SH-SY5Y (cell line): ENCODE results near the gene PCNT.

ENCODE experiments used
- GATA2 ChIP-seq: IDR thresholded peaks from 2 replicates; pipeline ENCODE4 v1.6.1; 2011; ENCODE audit warnings: mild to moderate bottlenecking, low read depth, low read length
- GATA3 ChIP-seq: IDR thresholded peaks from 2 replicates; pipeline ENCODE4 v1.6.1; 2011; ENCODE audit warnings: low read depth, mild to moderate bottlenecking, low read length, moderate library complexity

PCNT gene

DNA sequence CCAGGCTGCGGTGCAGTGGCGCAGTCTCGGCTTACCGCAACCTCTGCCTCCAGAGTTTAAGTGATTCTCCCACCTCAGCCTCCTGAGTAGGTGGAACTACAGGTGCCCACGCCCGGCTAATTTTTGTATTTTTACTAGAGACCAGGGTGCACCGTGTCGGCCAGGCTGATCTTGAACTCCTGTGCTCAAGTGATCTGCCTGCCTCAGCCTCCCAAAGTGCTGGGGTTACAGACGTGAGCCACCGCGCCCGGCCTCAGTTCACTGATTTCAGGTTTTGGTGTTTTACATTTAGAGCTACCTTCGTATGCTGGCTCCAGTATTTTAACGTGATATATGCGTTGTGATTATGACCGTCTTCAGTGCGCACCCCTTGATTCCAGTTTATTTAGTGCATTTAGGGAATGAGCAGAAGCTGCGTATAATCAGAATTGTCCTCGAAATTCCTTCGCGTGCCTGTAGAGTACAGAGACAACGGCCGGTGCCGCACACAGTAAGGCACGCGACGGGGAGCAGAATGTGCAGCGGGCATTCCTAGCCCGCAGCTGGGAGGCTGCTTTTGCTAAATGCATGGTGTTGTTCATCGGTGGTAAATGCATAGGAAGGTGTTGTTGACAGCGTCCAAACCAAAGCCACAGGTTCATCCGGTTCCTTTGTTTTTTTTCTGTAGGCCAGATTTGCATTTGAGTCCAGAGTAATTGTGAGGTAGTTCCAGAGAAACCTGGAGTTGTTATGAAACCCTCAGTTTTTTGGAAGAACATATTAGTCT, 85.9 kb downstream of the PCNT start:
- TF ChIP-seq GATA2 (no peak), GATA3 (no peak)

GRCh38 chr21:46410516-46410915, 86.6 kb downstream of the PCNT start:
- TF ChIP-seq GATA3, result no peak
- TF ChIP-seq GATA2, result no peak

- TF ChIP-seq GATA2, result no peak
- no peak for TF ChIP-seq GATA3
These were observed 87.3 kb downstream of the PCNT start for GRCh38 chr21:46411236-46411635.

DNA sequence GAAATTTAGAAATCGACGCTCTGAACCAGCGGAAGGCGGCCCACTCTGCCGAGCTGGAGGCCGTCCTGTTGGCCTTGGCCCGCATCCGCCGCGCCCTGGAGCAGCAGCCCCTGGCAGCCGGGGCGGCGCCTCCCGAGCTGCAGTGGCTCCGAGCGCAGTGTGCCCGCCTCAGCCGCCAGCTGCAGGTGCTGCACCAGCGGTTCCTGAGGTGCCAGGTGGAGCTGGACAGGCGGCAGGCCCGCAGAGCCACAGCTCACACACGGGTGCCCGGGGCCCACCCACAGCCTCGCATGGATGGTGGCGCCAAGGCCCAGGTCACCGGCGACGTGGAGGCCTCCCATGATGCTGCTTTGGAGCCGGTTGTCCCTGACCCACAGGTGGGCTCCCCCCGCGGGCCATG, 87.7 kb downstream of the PCNT start:
- TF ChIP-seq GATA3 (no peak), GATA2 (no peak)

- TF ChIP-seq GATA3 (no peak), GATA2 (no peak)
These were observed 88.8 kb downstream of the PCNT start for GRCh38 chr21:46412521-46413364.

GRCh38 chr21:46413365-46413696, 89.4 kb downstream of the PCNT start:
- TF ChIP-seq GATA3 (no peak), GATA2 (no peak)

GRCh38 chr21:46414965-46415275, 91.0 kb downstream of the PCNT start:
- TF ChIP-seq GATA2 (no peak), GATA3 (no peak)

- no peak for TF ChIP-seq GATA3
- TF ChIP-seq GATA2, result no peak
These were observed 92.6 kb downstream of the PCNT start for GRCh38 chr21:46416551-46416950.

GRCh38 chr21:46418265-46418946, 94.5 kb downstream of the PCNT start:
- TF ChIP-seq GATA3, result no peak
- no peak for TF ChIP-seq GATA2

DNA sequence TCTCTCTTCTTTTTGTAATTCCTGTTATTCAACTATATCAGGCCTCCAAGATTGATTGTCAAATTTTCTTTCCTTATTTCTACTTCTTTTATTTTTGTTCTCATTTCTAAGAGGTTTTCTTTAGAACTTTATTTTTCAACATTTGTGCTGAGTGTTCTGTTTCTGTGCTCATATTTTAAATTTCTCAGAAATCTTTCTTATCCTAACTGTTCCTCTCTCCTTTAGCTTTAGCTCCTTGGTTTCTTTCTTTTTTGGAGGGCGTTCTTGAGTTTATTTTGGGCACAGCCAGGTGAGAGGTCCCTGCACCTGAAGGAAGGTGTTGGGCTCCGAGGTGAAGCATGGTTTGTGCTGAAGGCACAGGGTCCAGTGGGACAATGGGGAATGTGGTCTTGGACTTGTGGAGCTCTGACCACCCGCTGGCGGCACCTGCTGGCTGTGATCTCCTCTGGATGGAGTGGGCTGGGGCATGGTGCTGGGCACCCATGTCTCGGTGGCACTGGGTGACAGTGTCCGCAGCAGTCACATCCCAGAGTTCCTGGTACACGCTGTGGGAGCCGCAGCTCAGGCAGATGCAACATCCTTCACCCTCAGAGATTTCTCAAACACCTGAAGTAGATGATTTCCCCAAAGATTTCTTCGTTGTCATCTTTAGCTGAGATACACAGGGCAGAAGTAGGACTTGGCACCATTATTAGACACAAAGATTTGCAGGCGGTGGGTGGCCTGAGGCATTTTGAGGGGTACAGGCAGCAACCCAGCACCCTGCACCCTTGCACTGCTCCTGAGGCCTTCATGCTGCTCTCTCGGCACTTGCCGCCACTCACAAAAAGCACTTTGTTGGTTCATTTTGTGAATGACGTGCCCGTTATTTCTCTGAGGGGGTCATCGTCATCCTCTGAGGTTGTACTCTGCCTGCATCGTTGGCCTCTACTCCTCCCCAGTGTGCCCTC, 96.6 kb downstream of the PCNT start:
- TF ChIP-seq GATA2 (no peak), GATA3 (no peak)

DNA sequence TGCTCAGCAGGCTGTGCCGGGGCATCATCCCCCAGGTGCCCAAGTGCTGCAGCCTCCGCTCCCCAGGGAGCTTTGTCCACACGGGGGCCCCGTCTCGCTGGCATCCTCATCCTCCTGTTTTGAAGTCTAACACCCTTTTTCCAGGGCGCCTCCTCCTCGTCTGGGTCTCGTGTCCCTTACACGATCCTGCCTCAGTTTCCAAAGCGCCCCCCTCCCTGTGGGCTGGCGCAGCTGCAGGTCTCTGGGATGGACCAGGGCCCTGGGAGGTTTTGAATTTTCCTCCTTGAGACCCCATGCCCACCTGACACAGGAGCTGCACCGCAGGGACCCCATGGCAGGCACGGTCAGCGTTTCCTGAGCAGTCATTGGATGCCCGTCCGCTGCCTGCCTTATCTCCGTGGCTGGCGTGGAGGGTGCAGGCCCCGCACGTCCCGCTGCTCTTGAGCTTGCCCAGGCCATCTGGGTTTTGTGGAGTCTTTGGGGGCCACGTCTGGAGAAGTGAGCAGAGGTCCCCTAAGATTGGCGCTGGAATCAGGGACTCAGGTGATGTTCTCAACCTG, 97.3 kb downstream of the PCNT start:
- no peak for TF ChIP-seq GATA3
- no peak for TF ChIP-seq GATA2

- TF ChIP-seq GATA3 (no peak), GATA2 (no peak)
These were observed 98.0 kb downstream of the PCNT start for GRCh38 chr21:46421756-46422555.

DNA sequence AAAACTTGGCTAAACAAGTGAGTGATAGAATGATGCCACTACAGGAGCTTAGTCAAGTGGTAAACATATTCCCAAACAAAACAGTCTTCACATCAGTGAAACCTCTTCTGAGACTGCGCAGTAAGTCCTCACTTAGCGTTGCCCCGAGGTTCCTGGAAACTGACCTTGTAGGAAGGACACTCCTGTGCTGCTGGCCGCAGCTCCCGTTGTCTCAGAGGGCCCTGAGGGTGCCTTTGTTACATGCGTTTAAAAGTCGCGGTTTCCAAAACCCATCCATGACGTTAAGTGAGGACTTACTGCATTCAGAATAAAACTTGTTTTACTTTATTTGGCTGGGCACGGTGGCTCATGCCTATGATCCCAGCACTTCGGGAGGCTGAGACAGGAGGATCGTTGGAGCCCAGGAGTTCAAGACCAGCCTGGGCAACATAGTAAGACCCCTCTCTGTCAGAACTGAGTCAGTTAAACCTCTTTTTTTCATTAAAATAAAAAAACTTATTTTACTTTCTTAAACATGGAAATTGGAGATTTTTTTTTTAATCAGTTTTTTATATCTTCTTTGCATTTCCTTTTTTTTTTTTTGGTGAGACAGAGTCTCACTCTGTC, 98.8 kb downstream of the PCNT start:
- TF ChIP-seq GATA3 (no peak), GATA2 (no peak)
